ENCODE results near the gene EYS. TPM values are rescaled to one million over a fixed set of nuclear protein-coding genes. Genes with fewer than 3 reads are reported as not detected.

The EYS gene
- polyA plus RNA-seq, 3 donors: 0.21 to 0.90 (median 0.22) TPM

- no peak overlapping the region for H3K27ac ChIP-seq (ENCODE audit: low read depth, low read length)
Measured at GRCh38 chr6:64838726-64839125, 868.3 kb downstream of the EYS start.

GRCh38 chr6:64831680-64832079, 875.3 kb downstream of the EYS start:
- WGBS, 3 donors: 86 to 89% (median 88%) methylated on average over 2 of the region's 2 CpGs
- no peak overlapping the region for H3K27ac ChIP-seq (ENCODE audit: low read depth, low read length)

- WGBS, 3 donors: 72 to 80% (median 73%) methylated on average over 2 of the region's 2 CpGs
- no peak overlapping the region for H3K27ac ChIP-seq (ENCODE audit: low read depth, low read length)
Measured at GRCh38 chr6:64817525-64817924, 889.5 kb downstream of the EYS start.

- 24 to 48% (median 29%) methylated on average over 2 of the region's 2 CpGs for WGBS, 3 donors
- H3K27ac ChIP-seq (ENCODE audit: low read depth, low read length): no peak overlapping the region
Measured at GRCh38 chr6:64815718-64816117, 891.3 kb downstream of the EYS start.

GRCh38 chr6:64812138-64812537, 894.9 kb downstream of the EYS start:
- no peak overlapping the region for H3K27ac ChIP-seq (ENCODE audit: low read depth, low read length)
- WGBS, 3 donors: 75 to 95% (median 92%) methylated on average over 4 of the region's 4 CpGs

- WGBS, 3 donors: 53 to 85% (median 72%) methylated on average over 1 of the region's 1 CpG
Measured at GRCh38 chr6:64811119-64811518, 895.9 kb downstream of the EYS start.

GRCh38 chr6:64807785-64808184, 899.2 kb downstream of the EYS start:
- WGBS, 3 donors: 41 to 66% (median 45%) methylated on average over 2 of the region's 2 CpGs
- no peak overlapping the region for H3K27ac ChIP-seq (ENCODE audit: low read depth, low read length)

More at GRCh38 chr6:64811119-64811518, 895.9 kb downstream of the EYS start:
- no peak overlapping the region for H3K27ac ChIP-seq (ENCODE audit: low read depth, low read length)

GRCh38 chr6:64803470-64804166, 903.4 kb downstream of the EYS start:
- 84 to 93% (median 86%) methylated on average over 9 of the region's 9 CpGs for WGBS, 3 donors

GRCh38 chr6:64792534-64792933, 914.5 kb downstream of the EYS start:
- H3K27ac ChIP-seq (ENCODE audit: low read depth, low read length): no peak overlapping the region
- WGBS, 3 donors: 63 to 75% (median 72%) methylated on average over 4 of the region's 4 CpGs

More at GRCh38 chr6:64803470-64804166, 903.4 kb downstream of the EYS start:
- no peak overlapping the region for H3K27ac ChIP-seq (ENCODE audit: low read depth, low read length)

GRCh38 chr6:64789476-64789875, 917.5 kb downstream of the EYS start:
- WGBS, 3 donors: 48 to 79% (median 55%) methylated on average over 3 of the region's 3 CpGs

GRCh38 chr6:64786736-64787135, 920.3 kb downstream of the EYS start:
- WGBS, 3 donors: 29 to 92% (median 34%) methylated on average over 2 of the region's 2 CpGs
- no peak overlapping the region for H3K27ac ChIP-seq (ENCODE audit: low read depth, low read length)

More at GRCh38 chr6:64789476-64789875, 917.5 kb downstream of the EYS start:
- H3K27ac ChIP-seq (ENCODE audit: low read depth, low read length): no peak overlapping the region

- no peak overlapping the region for H3K27ac ChIP-seq (ENCODE audit: low read depth, low read length)
- 67 to 90% (median 89%) methylated on average over 3 of the region's 3 CpGs for WGBS, 3 donors
Measured at GRCh38 chr6:64782877-64783276, 924.1 kb downstream of the EYS start.

GRCh38 chr6:64777941-64778785, 928.9 kb downstream of the EYS start:
- 52 to 74% (median 65%) methylated on average over 3 of the region's 3 CpGs for WGBS, 3 donors

GRCh38 chr6:64776359-64776758, 930.7 kb downstream of the EYS start:
- WGBS, 3 donors: 87 to 92% (median 87%) methylated on average over 1 of the region's 1 CpG

More at GRCh38 chr6:64777941-64778785, 928.9 kb downstream of the EYS start:
- H3K27ac ChIP-seq (ENCODE audit: low read depth, low read length): no peak overlapping the region

GRCh38 chr6:64774881-64775280, 932.1 kb downstream of the EYS start:
- no peak overlapping the region for H3K27ac ChIP-seq (ENCODE audit: low read depth, low read length)
- 15 to 43% (median 27%) methylated on average over 4 of the region's 4 CpGs for WGBS, 3 donors

More at GRCh38 chr6:64776359-64776758, 930.7 kb downstream of the EYS start:
- H3K27ac ChIP-seq (ENCODE audit: low read depth, low read length): no peak overlapping the region

GRCh38 chr6:64750910-64751309, 956.1 kb downstream of the EYS start:
- no peak overlapping the region for H3K27ac ChIP-seq (ENCODE audit: low read depth, low read length)
- 64 to 82% (median 72%) methylated on average over 2 of the region's 2 CpGs for WGBS, 3 donors

GRCh38 chr6:64737418-64737817, 969.6 kb downstream of the EYS start:
- WGBS, 3 donors: 54 to 87% (median 78%) methylated on average over 1 of the region's 1 CpG

GRCh38 chr6:64736421-64736950, 970.5 kb downstream of the EYS start:
- H3K27ac ChIP-seq (ENCODE audit: low read depth, low read length): no peak overlapping the region
- WGBS, 3 donors: 52 to 60% (median 56%) methylated on average over 4 of the region's 4 CpGs

More at GRCh38 chr6:64737418-64737817, 969.6 kb downstream of the EYS start:
- H3K27ac ChIP-seq (ENCODE audit: low read depth, low read length): no peak overlapping the region

- H3K27ac ChIP-seq (ENCODE audit: low read depth, low read length): no peak overlapping the region
- WGBS, 3 donors: 92 to 99% (median 93%) methylated on average over 4 of the region's 4 CpGs
Measured at GRCh38 chr6:64733433-64733832, 973.6 kb downstream of the EYS start.

Data from adipose tissue (tissue), 3 donors.